K562 (cell line): ENCODE data around the gene AP3S1. TPM values are rescaled to one million over a fixed set of nuclear protein-coding genes. Genes with fewer than 3 reads are reported as not detected.

Experiments used
- ATAC-seq: fragments of 200-7000 bp; cut with Tn5 transposase; 3 replicates; pipeline ENCODE4 v1.9.1; 2020; ENCODE audit warnings: moderate library complexity
- BruUV-seq: library from RNA; stranded (reverse); fragments of 400-500 nt; replicated peaks from 2 replicates; lab custom pipeline; 2021; lab: Mats Ljungman, UMichigan
- CTCF ChIA-PET: fragments of 300-600 bp; formaldehyde crosslinking; extraction: SDS; loops from one replicate; lab custom pipeline; 2021; ENCODE audit warnings: low intra/inter-chr PET ratio; lab: Yijun Ruan, JAX
- POLR2A ChIA-PET: fragments of 300-600, 350-650 bp; sonication (Branson Sonifier 250); formaldehyde crosslinking; extraction: SDS; loops from one replicate; lab custom pipeline; 2021; ENCODE audit warnings: antibody characterized with exemption, inconsistent platforms; lab: Yijun Ruan, JAX
- DNase-seq, 4 experiments: peaks; one replicate each; pipeline versions ENCODE4 v3.0.0 to v3.0.0-alpha.2; 2011 to 2018; ENCODE audit warnings: low spot score in 3 of 4, mixed read lengths in 3 of 4; ENCODE audit errors: extremely low read depth in 1 of 4
- FAIRE-seq: peaks from 2 replicates; lab custom pipeline; 2011; peaks lifted over from hg19 to GRCh38; lab: Jason Lieb, UNC
- H2AFZ ChIP-seq: 2 replicates; pipeline ENCODE4 v1.6.0; 2011; ENCODE audit warnings: low read depth, low read length, control low read depth, inconsistent platforms
- H3K27ac ChIP-seq: fragments of 200-600 bp; 3 replicates; pipeline ENCODE4 v1.8.0; 2011; ENCODE audit warnings: low read depth, mild to moderate bottlenecking, control low read depth, inconsistent platforms, low read length, moderate library complexity, mixed read lengths; ENCODE audit errors: extremely low read depth
- H3K27me3 ChIP-seq, 2 experiments: fragments of 300-600 bp in 1 of 2; 2 replicates in 1 of 2; 3 replicates in 1 of 2; pipeline versions ENCODE4 v1.6.0 to v1.8.0; 2011; ENCODE audit warnings: inconsistent platforms in 2 of 2, low read length in 2 of 2, mild to moderate bottlenecking in 1 of 2, mixed read lengths in 1 of 2, moderate library complexity in 1 of 2; ENCODE audit not compliant: control insufficient read depth in 2 of 2, insufficient read depth in 2 of 2
- H3K36me3 ChIP-seq: fragments of 300-600 bp; 3 replicates; pipeline ENCODE4 v1.8.0; 2011; ENCODE audit warnings: mild to moderate bottlenecking, low read length, inconsistent platforms; ENCODE audit not compliant: control insufficient read depth, insufficient read depth
- H3K4me1 ChIP-seq, 2 experiments: fragments of 200-600 bp in 1 of 2; replicated peaks in 1 of 2; 2 replicates in 1 of 2; 3 replicates in 1 of 2; pipeline versions ENCODE4 v1.5.1 to v1.8.0; 2011; ENCODE audit warnings: inconsistent platforms in 2 of 2, low read length in 2 of 2, mild to moderate bottlenecking in 1 of 2, mixed read lengths in 1 of 2, moderate library complexity in 1 of 2; ENCODE audit not compliant: control insufficient read depth in 2 of 2, insufficient read depth in 2 of 2
- H3K4me2 ChIP-seq: 2 replicates; pipeline ENCODE4 v1.6.1; 2011; ENCODE audit warnings: low read length, control low read depth, inconsistent platforms, mixed read lengths; ENCODE audit not compliant: insufficient read depth
- H3K4me3 ChIP-seq: fragments of 200-600 bp; sonication (generic), shearing (Covaris generic); 2 replicates; pipeline ENCODE4 v1.5.1; 2016; ENCODE audit warnings: control low read depth, inconsistent platforms
- H3K79me2 ChIP-seq: fragments of 200-600 bp; 3 replicates; pipeline ENCODE4 v1.8.0; 2011; ENCODE audit warnings: low read length, inconsistent platforms; ENCODE audit not compliant: control insufficient read depth, insufficient read depth
- H3K9ac ChIP-seq, 2 experiments: 2 replicates each; pipeline versions ENCODE4 v1.6.0 to v1.6.1; 2011; ENCODE audit warnings: low read depth in 2 of 2, low read length in 2 of 2, control low read depth in 1 of 2, inconsistent platforms in 1 of 2, mild to moderate bottlenecking in 1 of 2, mixed read lengths in 1 of 2; ENCODE audit not compliant: insufficient read depth in 1 of 2
- H3K9me1 ChIP-seq: one replicate; pipeline ENCODE4 v1.6.0; 2011; ENCODE audit warnings: inconsistent platforms, mild to moderate bottlenecking, low read length, moderate library complexity; ENCODE audit not compliant: control insufficient read depth, insufficient read depth
- H3K9me3 ChIP-seq: replicated peaks from 2 replicates; pipeline ENCODE4 v1.5.1; 2011; ENCODE audit warnings: low read depth, low read length, inconsistent platforms; ENCODE audit not compliant: control insufficient read depth, insufficient read depth
- H4K20me1 ChIP-seq: replicated peaks from 2 replicates; pipeline ENCODE4 v1.6.1; 2011; ENCODE audit warnings: low read length, inconsistent platforms, mixed read lengths; ENCODE audit not compliant: control insufficient read depth, insufficient read depth
- BDP1 ChIP-seq: IDR thresholded peaks from 3 replicates; pipeline ENCODE4 v1.6.1; 2011; ENCODE audit not compliant: insufficient read length, insufficient read depth
- C11orf30 ChIP-seq: fragments of 450-650 bp; IDR thresholded peaks from 2 replicates; pipeline ENCODE4 v1.6.1; 2016; ENCODE audit warnings: low read depth, mild to moderate bottlenecking
- HMG20B ChIP-seq: fragments of 250-450 bp; sonication (Bioruptor Pico); IDR thresholded peaks from 2 replicates; pipeline ENCODE4 v1.5.0; 2021; ENCODE audit warnings: mild to moderate bottlenecking
- KHSRP ChIP-seq: fragments of 450-650 bp; IDR thresholded peaks from 2 replicates; pipeline ENCODE4 v1.6.1; 2017
- MAFF ChIP-seq: IDR thresholded peaks from 2 replicates; pipeline ENCODE4 v1.6.1; 2012; ENCODE audit warnings: low read length, improper control_type of control experiment
- MAFG ChIP-seq: fragments of 450-650 bp; conservative IDR thresholded peaks from 2 replicates; pipeline ENCODE4 v1.6.1; 2016; ENCODE audit warnings: missing genetic modification characterization, missing compliant biosample characterization
- MAFK ChIP-seq: IDR thresholded peaks from 2 replicates; pipeline ENCODE4 v1.6.1; 2011; ENCODE audit warnings: low read length, improper control_type of control experiment
- MYC ChIP-seq, 2 experiments: fragments of 250-450 bp in 1 of 2; sonication (Bioruptor Pico) in 1 of 2; IDR thresholded peaks; 2 replicates each; pipeline versions ENCODE4 v1.5.1 to v1.6.1; 2012 to 2021; ENCODE audit warnings: low read depth in 2 of 2, borderline replicate concordance in 1 of 2, improper control_type of control experiment in 1 of 2, low read length in 1 of 2, mild to moderate bottlenecking in 1 of 2, moderate library complexity in 1 of 2
- POLR2AphosphoS2 ChIP-seq: IDR thresholded peaks from 2 replicates; pipeline ENCODE4 v1.6.1; 2012; ENCODE audit warnings: low read length, improper control_type of control experiment
- RBM15 ChIP-seq: fragments of 200-400 bp; formaldehyde crosslinking; IDR thresholded peaks from 2 replicates; pipeline ENCODE4 v1.6.1; 2018; ENCODE audit warnings: mild to moderate bottlenecking, low read length, moderate library complexity; ENCODE audit not compliant: insufficient read depth
- ZNF24 ChIP-seq: fragments of 450-650 bp; IDR thresholded peaks from 2 replicates; pipeline ENCODE4 v1.6.1; 2016
- ZNF316 ChIP-seq: fragments of 450-650 bp; IDR thresholded peaks from 2 replicates; pipeline ENCODE4 v1.6.1; 2016
- ZNF324 ChIP-seq: fragments of 250-450 bp; sonication (Bioruptor Pico); IDR thresholded peaks from 2 replicates; pipeline ENCODE4 v1.4.0; 2020; ENCODE audit warnings: mild to moderate bottlenecking
- ZNF354B ChIP-seq: fragments of 250-450 bp; sonication (Bioruptor Pico); IDR thresholded peaks from 2 replicates; pipeline ENCODE4 v1.4.0; 2020
- ZNF384 ChIP-seq: IDR thresholded peaks from 2 replicates; pipeline ENCODE4 v1.6.1; 2012; ENCODE audit warnings: low read depth, low read length, improper control_type of control experiment
- WGBS: fragments of 100-300 bp; shearing (Covaris generic); methylation state at CpG from one replicate; pipeline ENCODE4 v1.1.6; 2016; ENCODE audit warnings: low coverage, mixed read lengths; ENCODE audit not compliant: insufficient coverage; ENCODE audit errors: missing lambda C conversion rate; 5-methylcytosine and 5-hydroxymethylcytosine counted together
- in situ Hi-C: fragments of 300-500 bp; cut with MboI; formaldehyde crosslinking; loops from 4 replicates; pipeline ENCODE4 v1.15.0; 2018; ENCODE audit warnings: inconsistent platforms, mixed read lengths
- intact Hi-C: fragments of 100-400 bp; cut with micrococcal nuclease; formaldehyde crosslinking; loops from 2 replicates; pipeline ENCODE4 v1.14.2; 2022
- polyA plus RNA-seq, 8 experiments: library from polyadenylated mRNA; depleted of rRNA in 4 of 8; stranded (reverse) in 5 of 8; unstranded in 3 of 8; fragments of >200 nt; fragmentation: Nextera tagmentation in 2 of 8; fragmentation: Illumina TruSeq in 1 of 8; extraction: Ambion mirVana in 2 of 8; extraction: Trizol in 1 of 8; gene quantifications; 2 replicates each; pipeline versions ENCODE4 v1.2.1 to v1.2.3, GENCODE V29; 2011 to 2014; ENCODE audit warnings: inconsistent platforms in 1 of 8, missing spikeins in 1 of 8
- total RNA-seq, 7 experiments: library from RNA; depleted of rRNA in 6 of 7; stranded (reverse); fragments of >200 nt in 6 of 7; fragmentation: Illumina TruSeq in 2 of 7; extraction: Trizol in 2 of 7; gene quantifications; 2 replicates each; pipeline versions ENCODE4 v1.2.1 to v1.2.3, GENCODE V29; 2011 to 2021; ENCODE audit warnings: low replicate concordance in 1 of 7
- TF ChIP-seq, protein P1 (sequence below): fragments of 250-450 bp; sonication (Bioruptor Pico); IDR thresholded peaks from 2 replicates; pipeline ENCODE4 v1.5.0; 2020; ENCODE audit warnings: mild to moderate bottlenecking, borderline replicate concordance

Gene AP3S1
- total and polyA plus RNA-seq, 9 of the 15 experiments (the other 6 are each of a cell fraction or from before 2014, with no cell fraction given), result 46.1 to 106 (median 67.3) TPM

DNA sequence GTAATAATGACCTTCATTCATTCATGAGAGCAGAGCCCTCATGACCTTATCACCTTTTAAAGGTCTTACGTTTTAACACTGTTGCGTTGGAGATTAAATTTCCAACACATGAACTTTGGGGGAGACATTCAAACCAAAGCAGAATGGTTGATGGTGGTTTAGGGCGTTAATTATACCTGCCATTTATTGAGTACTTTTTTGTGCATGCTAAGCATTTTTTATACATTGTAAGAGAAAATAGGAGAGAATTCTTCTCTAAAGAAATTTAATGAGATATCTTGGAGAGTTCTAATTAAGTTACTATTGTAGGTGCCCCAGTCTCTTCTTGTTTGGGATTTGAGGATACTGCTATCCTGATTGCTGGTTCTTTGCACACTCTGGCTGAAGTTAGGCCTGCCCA, 12.4 kb downstream of the AP3S1 start:
- FAIRE-seq (no peak), ATAC-seq (no peak), DNase-seq (no peak)
- no peak overlapping the region for H3K4me3 ChIP-seq
- no peaks in the 10 kb centered on the region for H3K9me1 ChIP-seq
- 81% methylated on average over 3 of the region's 3 CpGs for WGBS
- no peak overlapping the region for H2AFZ ChIP-seq
- H3K4me1 ChIP-seq, result no peaks in the 10 kb centered on the region
- intact Hi-C loops, result no loop called here
- POLR2A ChIA-PET, result no interaction called here
- no TSS peak for BruUV-seq
- no peak overlapping the region for H3K4me2 ChIP-seq
- H3K79me2 ChIP-seq, result peaks cover 56% of the 10 kb centered on the region
- 0 out of 2 replicates have a peak, but pooled peaks cover 2% of the 10 kb centered on the region for H3K9me3 ChIP-seq
- 0 out of 2 replicates have a peak, but pooled peaks have one; percentile 45 for TF ChIP-seq MAFG (tag)
- peak; percentile 45 for TF ChIP-seq C11orf30
- TF ChIP-seq KHSRP, result no peak
- TF ChIP-seq ZNF324 (CRISPR knock-in tag), result no peak
- peak; percentile 80 for TF ChIP-seq ZNF316
- TF ChIP-seq MAFF, result peak; percentile 48; the same call in 1 of the 2 replicates
- peak; percentile 43; the same call in 1 of the 2 replicates for TF ChIP-seq MAFK
- no peaks in the 10 kb centered on the region for H4K20me1 ChIP-seq
- no peaks in the 10 kb centered on the region for H3K27me3 ChIP-seq
- in situ Hi-C loops, result no loop called here
- H3K27ac ChIP-seq, result no peak overlapping the region
- H3K9ac ChIP-seq, result no peak overlapping the region
- H3K36me3 ChIP-seq, result no peaks in the 10 kb centered on the region
- CTCF ChIA-PET, result no interaction called here

DNA sequence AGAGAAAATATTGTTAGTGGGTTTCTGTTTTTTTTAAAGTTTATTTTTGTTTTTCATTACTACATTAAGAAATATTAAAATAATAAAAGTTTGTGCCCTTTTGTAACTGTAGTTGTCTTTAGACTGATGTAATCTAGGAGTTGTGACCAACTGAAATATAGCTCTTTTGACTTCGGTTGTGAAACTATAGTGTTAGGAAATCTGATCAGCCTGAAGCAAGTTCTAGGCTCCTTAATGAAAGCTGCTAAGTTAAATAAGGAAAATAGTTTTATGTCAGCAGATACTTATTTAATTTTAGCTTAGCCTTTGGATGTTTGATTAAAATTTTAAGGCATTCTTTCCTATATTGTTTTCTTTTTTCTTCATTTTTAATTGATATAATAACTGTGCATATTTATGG, 14.2 kb downstream of the AP3S1 start:
- intact Hi-C loops, result no loop called here
- no peak for DNase-seq
- H2AFZ ChIP-seq, result no peak overlapping the region
- H3K4me1 ChIP-seq, result no peaks in the 10 kb centered on the region
- H3K79me2 ChIP-seq, result peaks cover 49% of the 10 kb centered on the region
- ChIA-PET POLR2A (no interaction called here), CTCF (no interaction called here)
- FAIRE-seq, result no peak
- H3K9ac ChIP-seq, result no peak overlapping the region
- 0 out of 2 replicates have a peak, but pooled peaks cover 2% of the 10 kb centered on the region for H3K9me3 ChIP-seq
- no peaks in the 10 kb centered on the region for H3K9me1 ChIP-seq
- WGBS, result 64% methylated on average over 1 of the region's 1 CpG
- no peaks in the 10 kb centered on the region for H3K36me3 ChIP-seq
- BruUV-seq, result no TSS peak
- H3K27ac ChIP-seq, result no peak overlapping the region
- no peaks in the 10 kb centered on the region for H3K27me3 ChIP-seq
- no peak overlapping the region for H3K4me2 ChIP-seq
- in situ Hi-C loops, result no loop called here
- H3K4me3 ChIP-seq, result no peak overlapping the region
- H4K20me1 ChIP-seq, result no peaks in the 10 kb centered on the region
- no peak for ATAC-seq
- no peak for TF ChIP-seq POLR2AphosphoS2
- TF ChIP-seq ZNF384, result no peak
- TF ChIP-seq BDP1, result no peak
- TF ChIP-seq ZNF24, result no peak
- TF ChIP-seq RBM15, result no peak
- TF ChIP-seq ZNF354B (CRISPR knock-in tag), result no peak
- TF ChIP-seq HMG20B (CRISPR knock-in tag), result no peak
- TF ChIP-seq, protein P1, sequence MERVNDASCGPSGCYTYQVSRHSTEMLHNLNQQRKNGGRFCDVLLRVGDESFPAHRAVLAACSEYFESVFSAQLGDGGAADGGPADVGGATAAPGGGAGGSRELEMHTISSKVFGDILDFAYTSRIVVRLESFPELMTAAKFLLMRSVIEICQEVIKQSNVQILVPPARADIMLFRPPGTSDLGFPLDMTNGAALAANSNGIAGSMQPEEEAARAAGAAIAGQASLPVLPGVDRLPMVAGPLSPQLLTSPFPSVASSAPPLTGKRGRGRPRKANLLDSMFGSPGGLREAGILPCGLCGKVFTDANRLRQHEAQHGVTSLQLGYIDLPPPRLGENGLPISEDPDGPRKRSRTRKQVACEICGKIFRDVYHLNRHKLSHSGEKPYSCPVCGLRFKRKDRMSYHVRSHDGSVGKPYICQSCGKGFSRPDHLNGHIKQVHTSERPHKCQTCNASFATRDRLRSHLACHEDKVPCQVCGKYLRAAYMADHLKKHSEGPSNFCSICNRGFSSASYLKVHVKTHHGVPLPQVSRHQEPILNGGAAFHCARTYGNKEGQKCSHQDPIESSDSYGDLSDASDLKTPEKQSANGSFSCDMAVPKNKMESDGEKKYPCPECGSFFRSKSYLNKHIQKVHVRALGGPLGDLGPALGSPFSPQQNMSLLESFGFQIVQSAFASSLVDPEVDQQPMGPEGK (CRISPR knock-in tag), result no peak
- no peak for TF ChIP-seq MYC (IDR thresholded peaks at IDR 0.05; ENCODE audit: low read depth, low read length)
- TF ChIP-seq MYC (CRISPR knock-in tag; IDR thresholded peaks at IDR 0.05; ENCODE audit: borderline replicate concordance, low read depth), result no peak
